ENCODE data around the gene RAB7A.

DNA sequence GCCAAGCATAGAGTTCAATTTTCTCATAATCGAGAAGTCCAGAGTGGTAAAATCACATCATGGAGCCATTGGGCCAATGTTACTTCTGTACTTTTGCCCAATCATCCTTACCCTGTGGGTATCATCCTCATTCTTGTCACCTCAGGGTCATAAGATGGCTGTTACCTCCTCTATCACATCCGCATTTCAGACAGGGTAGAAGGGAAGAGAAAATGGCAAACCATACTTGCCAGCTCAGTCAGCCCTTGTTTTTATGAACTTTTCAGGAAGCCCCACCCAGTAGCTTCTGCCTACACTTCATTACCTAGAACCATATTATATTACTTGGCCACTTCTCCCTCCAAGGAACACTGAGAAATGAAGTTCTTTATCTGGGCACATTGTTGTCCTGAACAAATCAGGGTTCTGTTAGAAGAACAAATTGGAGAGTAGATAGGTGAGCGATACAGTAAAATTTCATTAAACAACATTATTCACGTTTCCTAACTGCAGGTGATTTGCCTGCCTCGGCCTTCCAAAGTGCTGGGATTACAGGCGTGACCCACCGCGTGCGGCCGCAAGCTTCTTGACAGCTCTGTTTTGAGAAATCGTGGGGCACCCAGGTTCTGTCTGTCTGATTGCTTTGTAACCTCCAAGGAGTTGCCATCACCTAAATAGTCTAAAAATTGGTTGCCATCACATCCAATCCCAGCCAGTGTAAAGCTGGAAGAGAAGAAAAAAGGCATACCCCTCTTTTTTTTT, 40.8 kb upstream of the RAB7A start:
- TF ChIP-seq, protein P1, sequence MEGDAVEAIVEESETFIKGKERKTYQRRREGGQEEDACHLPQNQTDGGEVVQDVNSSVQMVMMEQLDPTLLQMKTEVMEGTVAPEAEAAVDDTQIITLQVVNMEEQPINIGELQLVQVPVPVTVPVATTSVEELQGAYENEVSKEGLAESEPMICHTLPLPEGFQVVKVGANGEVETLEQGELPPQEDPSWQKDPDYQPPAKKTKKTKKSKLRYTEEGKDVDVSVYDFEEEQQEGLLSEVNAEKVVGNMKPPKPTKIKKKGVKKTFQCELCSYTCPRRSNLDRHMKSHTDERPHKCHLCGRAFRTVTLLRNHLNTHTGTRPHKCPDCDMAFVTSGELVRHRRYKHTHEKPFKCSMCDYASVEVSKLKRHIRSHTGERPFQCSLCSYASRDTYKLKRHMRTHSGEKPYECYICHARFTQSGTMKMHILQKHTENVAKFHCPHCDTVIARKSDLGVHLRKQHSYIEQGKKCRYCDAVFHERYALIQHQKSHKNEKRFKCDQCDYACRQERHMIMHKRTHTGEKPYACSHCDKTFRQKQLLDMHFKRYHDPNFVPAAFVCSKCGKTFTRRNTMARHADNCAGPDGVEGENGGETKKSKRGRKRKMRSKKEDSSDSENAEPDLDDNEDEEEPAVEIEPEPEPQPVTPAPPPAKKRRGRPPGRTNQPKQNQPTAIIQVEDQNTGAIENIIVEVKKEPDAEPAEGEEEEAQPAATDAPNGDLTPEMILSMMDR (IDR thresholded peaks at IDR 0.05): no peak
- no peak for TF ChIP-seq EZH2 (IDR thresholded peaks at IDR 0.05)
